NB4 (cell line): Measurements from ENCODE around the gene SNAP25.

Source experiments
- DNase-seq: peaks from one replicate; pipeline ENCODE4 v3.0.0; 2010; ENCODE audit warnings: low read depth
- H3K4me3 ChIP-seq: one replicate; pipeline ENCODE4 v1.5.1; 2011; ENCODE audit warnings: mild to moderate bottlenecking, low read depth, low read length, moderate library complexity
- MYC ChIP-seq: IDR thresholded peaks from 2 replicates; pipeline ENCODE4 v1.6.1; 2011; ENCODE audit warnings: low read depth, low read length
- POLR2A ChIP-seq: IDR thresholded peaks from 2 replicates; pipeline ENCODE4 v1.6.1; 2011; ENCODE audit warnings: mild to moderate bottlenecking; ENCODE audit not compliant: insufficient read length; ENCODE audit errors: extremely low read depth
- TF ChIP-seq, protein P1 (sequence below): IDR thresholded peaks from one replicate; pipeline ENCODE4 v1.5.1; 2012; ENCODE audit warnings: low read depth, low read length
- TF ChIP-seq, protein P2 (sequence below): IDR thresholded peaks from 2 replicates; pipeline ENCODE4 v1.6.1; 2011; ENCODE audit warnings: low read depth, low read length

The SNAP25 gene

DNA sequence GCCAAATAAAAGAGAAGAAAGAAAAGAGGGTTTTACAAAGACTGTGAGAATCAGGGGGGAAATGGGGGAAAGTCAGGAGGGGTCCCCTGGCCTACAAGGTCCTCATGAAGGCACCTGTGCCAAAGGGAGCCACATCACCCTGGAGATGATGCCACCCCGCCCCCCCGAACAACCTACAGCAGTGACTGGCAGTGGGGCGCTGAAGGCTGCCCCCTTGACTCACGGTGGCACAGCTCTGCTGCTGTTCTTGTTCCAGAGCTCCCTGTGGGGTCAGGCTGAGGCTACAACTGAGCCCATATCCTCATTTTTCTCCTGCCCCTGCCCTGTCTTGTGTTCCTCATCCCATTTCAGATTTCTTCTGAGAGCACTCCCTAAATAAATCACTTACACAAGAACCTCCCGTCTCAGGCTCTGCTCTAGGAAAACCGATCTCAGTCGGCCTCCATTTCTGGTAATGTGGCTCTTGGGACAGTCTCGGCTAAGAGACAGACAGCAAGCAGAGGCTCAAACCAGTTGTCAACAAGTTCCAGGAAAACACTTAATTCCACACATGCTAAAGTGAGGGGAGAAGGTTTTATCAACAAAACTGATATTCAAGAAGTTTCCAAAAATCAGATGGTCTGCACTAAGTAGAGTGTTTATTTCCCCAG, 105.7 kb downstream of the SNAP25 start:
- DNase-seq: no peak
- TF ChIP-seq MYC: no peak
- TF ChIP-seq, protein P1, sequence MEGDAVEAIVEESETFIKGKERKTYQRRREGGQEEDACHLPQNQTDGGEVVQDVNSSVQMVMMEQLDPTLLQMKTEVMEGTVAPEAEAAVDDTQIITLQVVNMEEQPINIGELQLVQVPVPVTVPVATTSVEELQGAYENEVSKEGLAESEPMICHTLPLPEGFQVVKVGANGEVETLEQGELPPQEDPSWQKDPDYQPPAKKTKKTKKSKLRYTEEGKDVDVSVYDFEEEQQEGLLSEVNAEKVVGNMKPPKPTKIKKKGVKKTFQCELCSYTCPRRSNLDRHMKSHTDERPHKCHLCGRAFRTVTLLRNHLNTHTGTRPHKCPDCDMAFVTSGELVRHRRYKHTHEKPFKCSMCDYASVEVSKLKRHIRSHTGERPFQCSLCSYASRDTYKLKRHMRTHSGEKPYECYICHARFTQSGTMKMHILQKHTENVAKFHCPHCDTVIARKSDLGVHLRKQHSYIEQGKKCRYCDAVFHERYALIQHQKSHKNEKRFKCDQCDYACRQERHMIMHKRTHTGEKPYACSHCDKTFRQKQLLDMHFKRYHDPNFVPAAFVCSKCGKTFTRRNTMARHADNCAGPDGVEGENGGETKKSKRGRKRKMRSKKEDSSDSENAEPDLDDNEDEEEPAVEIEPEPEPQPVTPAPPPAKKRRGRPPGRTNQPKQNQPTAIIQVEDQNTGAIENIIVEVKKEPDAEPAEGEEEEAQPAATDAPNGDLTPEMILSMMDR: no peak
- no peak for TF ChIP-seq POLR2A
- TF ChIP-seq, protein P2, sequence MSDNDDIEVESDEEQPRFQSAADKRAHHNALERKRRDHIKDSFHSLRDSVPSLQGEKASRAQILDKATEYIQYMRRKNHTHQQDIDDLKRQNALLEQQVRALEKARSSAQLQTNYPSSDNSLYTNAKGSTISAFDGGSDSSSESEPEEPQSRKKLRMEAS: no peak
- H3K4me3 ChIP-seq: no peak overlapping the region

DNA sequence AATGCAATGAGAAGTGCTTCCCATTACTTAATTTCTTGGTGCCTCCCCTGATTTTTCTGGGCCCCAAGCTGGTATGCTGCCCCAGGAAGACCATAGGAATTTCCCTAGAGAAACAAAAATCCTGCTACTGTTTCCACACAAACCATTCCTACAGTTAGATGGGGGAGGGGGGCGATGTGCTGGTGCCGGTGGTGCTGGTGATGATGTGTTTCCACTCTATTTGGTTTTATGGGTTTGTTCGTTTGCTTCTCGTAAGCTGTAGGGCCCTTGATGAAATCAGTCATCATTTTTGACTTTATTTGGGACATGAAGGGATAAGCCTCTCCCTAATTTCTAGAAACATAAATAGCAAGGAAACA, 110.2 kb downstream of the SNAP25 start:
- no peak for DNase-seq
- H3K4me3 ChIP-seq: no peak overlapping the region
- TF ChIP-seq POLR2A (no peak), MYC (no peak)
- TF ChIP-seq, protein P1: no peak
- TF ChIP-seq, protein P2: no peak

DNA sequence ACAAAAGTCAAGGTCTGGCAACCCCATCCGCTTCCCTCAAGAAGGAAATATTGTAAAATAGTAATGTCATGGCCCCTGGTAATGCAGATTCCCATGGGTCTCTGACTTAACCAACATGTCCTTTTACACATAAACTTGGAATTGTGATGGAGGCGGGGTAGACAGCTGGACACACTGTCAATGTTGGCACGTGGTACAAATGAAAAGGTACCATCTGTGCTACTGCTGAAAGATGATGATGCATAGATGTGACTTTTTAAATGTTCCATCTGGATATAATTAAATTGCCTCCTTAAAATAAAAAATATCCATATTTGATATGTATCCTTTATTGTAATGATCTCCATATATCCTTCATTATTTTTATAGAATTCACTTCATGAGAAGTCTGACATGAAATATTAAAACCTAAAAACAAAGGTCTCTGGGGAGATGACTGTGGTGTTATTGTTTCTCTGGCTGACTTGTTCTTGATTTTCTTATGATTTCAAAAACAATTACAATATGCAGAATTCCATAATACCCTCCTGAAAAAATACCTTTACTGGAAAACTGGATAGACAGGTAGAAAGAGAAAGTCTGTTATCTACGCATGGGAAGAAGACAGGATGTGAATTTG, 110.9 kb downstream of the SNAP25 start:
- TF ChIP-seq MYC (no peak), POLR2A (no peak)
- TF ChIP-seq, protein P1: no peak
- TF ChIP-seq, protein P2: no peak
- no peak for DNase-seq
- H3K4me3 ChIP-seq: no peak overlapping the region

DNA sequence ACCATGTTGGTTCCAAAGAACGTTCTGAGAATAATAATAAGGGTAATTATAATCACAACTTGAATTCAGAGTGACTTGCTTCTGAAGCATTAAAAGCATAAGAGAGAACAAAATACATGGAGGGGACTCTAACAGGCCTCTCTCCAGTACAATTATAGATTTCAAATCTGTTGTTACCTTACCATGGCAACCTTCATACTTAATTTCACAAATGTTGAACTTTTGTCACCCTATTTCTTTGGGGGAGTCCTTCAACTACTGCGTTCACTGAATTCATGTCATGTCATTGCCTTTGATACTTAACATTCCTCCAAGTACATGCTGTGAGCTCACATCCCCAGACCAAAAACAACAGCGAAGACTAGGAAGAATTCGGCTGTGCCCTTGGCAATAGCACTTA, 111.4 kb downstream of the SNAP25 start:
- DNase-seq: no peak

DNA sequence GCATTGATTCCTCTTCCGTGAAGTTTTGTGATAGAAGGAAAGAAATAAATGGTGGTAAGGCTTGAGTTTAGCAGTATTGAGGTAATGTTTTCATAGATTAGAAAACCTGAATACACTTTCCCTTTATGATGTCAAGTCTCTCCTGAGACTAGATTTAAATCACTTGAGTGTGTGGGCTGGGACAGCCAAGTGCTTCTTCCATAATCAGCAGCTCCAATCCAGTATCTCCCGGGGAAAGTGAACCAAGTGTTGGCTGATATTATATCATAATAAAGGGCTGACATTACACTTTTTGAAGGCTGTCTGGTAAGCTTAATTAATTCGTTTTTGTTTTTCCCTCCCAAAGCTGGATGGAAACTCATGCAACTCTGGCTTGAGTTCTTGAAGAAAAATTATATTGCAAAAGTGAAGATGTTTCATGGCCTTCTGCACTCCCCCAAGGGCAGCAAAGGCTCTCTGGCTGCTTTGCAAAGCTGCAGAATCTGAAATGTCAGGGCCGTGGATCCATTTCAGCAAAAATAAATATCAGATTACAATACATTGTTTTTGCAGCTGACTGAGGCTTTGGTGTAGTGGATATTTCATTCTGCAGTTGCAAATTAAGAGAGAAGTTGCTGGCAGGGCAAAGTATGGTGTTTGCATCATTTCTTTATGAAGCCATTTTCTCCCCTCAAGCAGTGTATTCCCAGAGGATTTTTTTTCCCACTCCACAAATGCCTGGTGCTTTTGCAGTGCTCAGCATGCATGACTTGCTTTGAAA, 114.2 kb downstream of the SNAP25 start:
- TF ChIP-seq, protein P2: no peak
- TF ChIP-seq POLR2A (no peak), MYC (no peak)
- TF ChIP-seq, protein P1: no peak
- no peak overlapping the region for H3K4me3 ChIP-seq
- no peak for DNase-seq

More for the DNA sequence above, 111.4 kb downstream of the SNAP25 start:
- no peak overlapping the region for H3K4me3 ChIP-seq
- TF ChIP-seq, protein P1: no peak
- TF ChIP-seq, protein P2: no peak
- no peak for TF ChIP-seq MYC
- TF ChIP-seq POLR2A: no peak
